ENCODE results near the gene PDE8A.

- TF ChIP-seq CTCF (conservative IDR thresholded peaks at IDR 0.05 in 1 of 2, IDR thresholded peaks at IDR 0.05 in 1 of 2; ENCODE audit: extremely low read depth in 1 of 2, insufficient read depth in 1 of 2, low read depth in 1 of 2, low read length in 2 of 2) (no peak), EZH2 (IDR thresholded peaks at IDR 0.05; ENCODE audit: borderline replicate concordance, low read length) (no peak)
Observed at GRCh38 chr15:85142312-85142711, 160.7 kb downstream of the PDE8A start.
